Heart right ventricle (tissue), 16 donors: Measurements from ENCODE around the gene FOXF2. TPM values are rescaled to one million over a fixed set of nuclear protein-coding genes. Genes with fewer than 3 reads are reported as not detected.

Source experiments
- ATAC-seq, 8 donors: fragments of 200-7000 bp; cut with Tn5 transposase; one replicate each; pipeline ENCODE4 v1.9.1; 2020; ENCODE audit warnings: mild to moderate bottlenecking in 8 of 8, moderate library complexity in 8 of 8, moderate number of reproducible peaks in 1 of 8
- DNase-seq, 2 donors: peaks; one replicate each; pipeline ENCODE4 v3.0.0-alpha.2; 2020
- H3K27ac ChIP-seq, 10 donors: fragments of 200-600 bp; sonication (generic) in 2 of 10; one replicate each; pipeline versions ENCODE4 v1.5.0 to v1.8.0; 2020 to 2022; ENCODE audit warnings: mild to moderate bottlenecking in 3 of 10
- H3K27me3 ChIP-seq, 7 donors: fragments of 200-600 bp; one replicate each; pipeline ENCODE4 v1.8.0; 2021 to 2022; ENCODE audit warnings: mild to moderate bottlenecking in 2 of 7
- H3K36me3 ChIP-seq, 9 donors: fragments of 200-600 bp; sonication (generic) in 1 of 9; one replicate each; pipeline versions ENCODE4 v1.5.0 to v1.8.0; 2020 to 2022; ENCODE audit warnings: mild to moderate bottlenecking in 2 of 9
- H3K4me1 ChIP-seq, 9 donors: fragments of 200-600 bp; sonication (generic) in 1 of 9; one replicate each; pipeline versions ENCODE4 v1.5.0 to v1.8.0; 2020 to 2022; ENCODE audit warnings: mild to moderate bottlenecking in 4 of 9
- H3K4me3 ChIP-seq, 10 donors: fragments of 200-600 bp; sonication (generic) in 2 of 10; one replicate each; pipeline versions ENCODE4 v1.5.0 to v1.8.0; 2020 to 2022; ENCODE audit warnings: mild to moderate bottlenecking in 7 of 10, moderate library complexity in 2 of 10
- H3K9me3 ChIP-seq, 11 donors: fragments of 200-600 bp in 10 of 11; sonication (generic) in 2 of 11; one replicate each; pipeline versions ENCODE4 v1.5.0 to v1.8.0; 2013 to 2022; ENCODE audit warnings: mild to moderate bottlenecking in 2 of 11, control low read depth in 1 of 11, moderate library complexity in 1 of 11
- WGBS, 2 donors: extraction: QIAGEN DNeasy Blood & Tissue Kit; methylation state at CpG; one replicate each; pipeline ENCODE4 v1.1.7; 2013; ENCODE audit warnings: inconsistent platforms in 1 of 2; 5-methylcytosine and 5-hydroxymethylcytosine counted together
- intact Hi-C, 10 donors: fragments of 100-400 bp; cut with DNase I; formaldehyde crosslinking; loops; one replicate each; pipeline versions ENCODE4 v1.11.1 to v1.14.2; 2022
- polyA plus RNA-seq, 2 donors: library from polyadenylated mRNA; stranded (reverse); fragments of 200-250 nt; gene quantifications; one replicate each; pipeline ENCODE4 v1.2.3, GENCODE V29; 2013
- total RNA-seq, 10 donors: library from RNA; stranded (reverse); fragmentation: NEBNext Ultra II Directional in 3 of 10; extraction: Animal tissue kit (Norgen Biotek cat#: 25700) in 3 of 10; gene quantifications; one replicate each; pipeline versions ENCODE4 v1.2.1 to v1.2.4, GENCODE V29; 2021 to 2023
- TF ChIP-seq, protein P1 (sequence below), 9 donors: fragments of 200-600 bp; sonication (generic) in 2 of 9; IDR thresholded peaks; one replicate each; pipeline versions ENCODE4 v1.5.0 to v1.8.0; 2021 to 2022; ENCODE audit warnings: antibody characterized with exemption in 9 of 9, mild to moderate bottlenecking in 5 of 9, moderate library complexity in 1 of 9
- donor health status: Arrhythmogenic right ventricular cardiomyopathy.
- donor health status: ischemic (EF 13 %, LVEDD 7.1; RV severe dilation, severe dysfunction).
- donor health status: healthy with polysubstance abuse.
- donor health status: DM: no; HTN: yes; CAD: no.
- donor health status: DM: no; HTN: no; CAD: no.
- donor health status: ischemic (EF 25% LVEDD 6.9; RV normal size, moderate dysfunction).
- donor health status: ischemic (EF 25% LVEDD 5.7; RV mildly dilated, moderate dysfunction).
- donor health status: healthy.
- donor health status: DM: yes; HTN: yes; CAD: no.
- donor health status: Ischemic cardiomyopathy.
- donor health status: ischemic (EF 35%, LVEDD 5.7; RV mildly dilated, moderate dysfunction).
- donor health status: nonischemic (EF 11% LVEDD 7.7; RV severe dilation, severe dysfunction).
- donor health status: DM: yes; HTN: yes; CAD: no.
- donor health status: PGD.
- donor health status: ischemic (EF 29% LVEDD 5.4; RV normal size, mild dysfunction).
- donor health status: nonischemic (EF 23%, LVEDD 6.1; RV moderate dilation, normal function).

FOXF2 gene
- total and polyA plus RNA-seq, 12 donors, result 0.10 to 0.18 (median 0.15) TPM; not detected in 3

DNA sequence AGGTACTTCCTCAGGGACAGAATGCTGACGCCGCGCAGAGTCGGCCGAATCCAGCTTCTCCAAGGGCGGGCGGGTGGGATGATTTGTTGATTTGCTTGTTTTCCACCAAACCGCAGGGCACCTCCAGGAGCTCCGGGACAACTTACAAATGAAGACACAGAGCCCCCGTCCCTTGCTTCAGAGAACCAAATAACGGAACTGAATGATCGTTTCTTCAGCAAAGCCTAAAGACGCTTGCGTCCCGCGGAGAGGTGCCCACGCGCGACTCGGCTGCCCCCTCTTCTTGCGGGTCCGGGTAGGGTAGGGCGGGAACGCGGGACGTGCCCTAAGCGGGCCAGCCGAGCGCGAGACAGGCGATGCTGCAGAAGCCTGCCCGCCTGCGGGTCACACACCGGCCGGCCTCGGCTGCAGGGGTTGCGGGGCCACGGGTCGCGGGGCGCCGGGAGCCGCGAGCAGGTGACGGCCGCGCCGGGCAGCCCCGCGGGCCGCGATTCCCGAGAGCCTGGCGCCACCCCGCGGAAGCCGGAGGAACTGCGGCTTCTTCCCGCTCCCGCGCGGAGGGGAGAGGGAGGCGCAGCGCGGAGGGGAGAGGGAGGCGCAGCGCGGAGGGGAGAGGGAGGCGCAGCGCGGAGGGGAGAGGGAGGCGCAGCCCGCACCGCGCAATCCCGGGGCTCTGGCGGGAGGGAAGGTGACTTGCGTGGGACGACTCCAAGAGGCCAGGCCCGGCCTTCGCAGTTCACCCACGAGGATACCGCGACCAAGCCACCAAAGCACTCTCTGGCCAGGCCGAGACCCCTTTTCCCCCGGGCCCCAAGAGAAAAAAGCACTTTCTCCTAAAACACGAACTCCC, 7.7 kb upstream of the FOXF2 start:
- H3K27me3 ChIP-seq, result peaks cover 67 to 100% (median 100%) of the 10 kb centered on the region in 7 donors
- peak overlapping the region in 9 of 10 donors; percentile 16 to 39 (median 31) for H3K4me3 ChIP-seq
- DNase-seq, result peak; percentile 29 to 55
- WGBS, 2 donors, result 1% methylated on average over 80 to 83 of the region's 87 CpGs
- intact Hi-C loops, result loop anchor here (1.0 to 10.0 kb wide), 12 partner anchors 267 to 789 kb away; no protein-coding TSS in a partner anchor
- no peaks in the 10 kb centered on the region for H3K9me3 ChIP-seq
- peak; percentile 77 to 88 (median 85) for ATAC-seq
- H3K36me3 ChIP-seq, result no peaks in the 10 kb centered on the region
- no peak overlapping the region for H3K27ac ChIP-seq
- H3K4me1 ChIP-seq, result peaks cover 8 to 59% (median 40%) of the 10 kb centered on the region in 9 donors
- TF ChIP-seq, protein P1, sequence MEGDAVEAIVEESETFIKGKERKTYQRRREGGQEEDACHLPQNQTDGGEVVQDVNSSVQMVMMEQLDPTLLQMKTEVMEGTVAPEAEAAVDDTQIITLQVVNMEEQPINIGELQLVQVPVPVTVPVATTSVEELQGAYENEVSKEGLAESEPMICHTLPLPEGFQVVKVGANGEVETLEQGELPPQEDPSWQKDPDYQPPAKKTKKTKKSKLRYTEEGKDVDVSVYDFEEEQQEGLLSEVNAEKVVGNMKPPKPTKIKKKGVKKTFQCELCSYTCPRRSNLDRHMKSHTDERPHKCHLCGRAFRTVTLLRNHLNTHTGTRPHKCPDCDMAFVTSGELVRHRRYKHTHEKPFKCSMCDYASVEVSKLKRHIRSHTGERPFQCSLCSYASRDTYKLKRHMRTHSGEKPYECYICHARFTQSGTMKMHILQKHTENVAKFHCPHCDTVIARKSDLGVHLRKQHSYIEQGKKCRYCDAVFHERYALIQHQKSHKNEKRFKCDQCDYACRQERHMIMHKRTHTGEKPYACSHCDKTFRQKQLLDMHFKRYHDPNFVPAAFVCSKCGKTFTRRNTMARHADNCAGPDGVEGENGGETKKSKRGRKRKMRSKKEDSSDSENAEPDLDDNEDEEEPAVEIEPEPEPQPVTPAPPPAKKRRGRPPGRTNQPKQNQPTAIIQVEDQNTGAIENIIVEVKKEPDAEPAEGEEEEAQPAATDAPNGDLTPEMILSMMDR (IDR thresholded peaks at IDR 0.05), result peak; percentile 68 to 93 (median 83)

DNA sequence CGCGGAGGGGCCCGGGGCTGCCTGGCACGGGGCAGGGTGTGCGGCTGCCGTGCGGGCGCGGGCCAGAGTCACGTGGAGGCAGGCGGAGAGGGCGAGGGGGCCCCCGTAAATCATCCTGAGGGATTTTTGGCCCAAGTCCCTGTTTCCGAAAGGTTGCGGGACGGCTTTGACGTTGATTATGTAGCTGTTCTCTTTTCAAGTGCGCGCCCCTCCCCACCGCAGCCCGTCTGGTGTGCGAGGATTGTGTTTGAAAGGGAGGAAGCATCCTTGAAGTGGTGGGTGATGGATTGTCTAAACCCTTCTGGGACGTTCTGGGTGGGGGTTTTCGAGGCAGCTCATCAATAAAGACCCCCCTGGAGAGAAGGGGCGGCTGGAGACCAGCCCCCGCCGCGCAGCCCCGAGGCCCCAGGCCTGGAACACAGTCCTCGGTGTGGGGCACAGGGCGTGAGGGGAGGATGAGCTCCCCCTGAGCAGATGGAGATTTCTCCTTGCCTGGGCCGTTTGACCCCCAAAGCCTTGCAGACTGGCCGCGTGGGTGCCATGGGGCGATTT, 7.0 kb upstream of the FOXF2 start:
- Histone ChIP-seq H3K9me3 (no peaks in the 10 kb centered on the region), H3K27me3 (peaks cover 64 to 100% (median 100%) of the 10 kb centered on the region in 7 donors), H3K4me1 (peaks cover 8 to 59% (median 40%) of the 10 kb centered on the region in 9 donors), H3K4me3 (peak overlapping the region in 4 of 10 donors; percentile 21 to 39 (median 27)), H3K27ac (no peak overlapping the region), H3K36me3 (no peaks in the 10 kb centered on the region)
- WGBS, 2 donors, result 2 to 3% methylated on average over 35 of the region's 35 CpGs
- TF ChIP-seq, protein P1 (IDR thresholded peaks at IDR 0.05), result no peak
- intact Hi-C loops, result loop anchor here (1.0 to 10.0 kb wide), 10 partner anchors 268 to 790 kb away; no protein-coding TSS in a partner anchor
- DNase-seq (no peak), ATAC-seq (no peak)

DNA sequence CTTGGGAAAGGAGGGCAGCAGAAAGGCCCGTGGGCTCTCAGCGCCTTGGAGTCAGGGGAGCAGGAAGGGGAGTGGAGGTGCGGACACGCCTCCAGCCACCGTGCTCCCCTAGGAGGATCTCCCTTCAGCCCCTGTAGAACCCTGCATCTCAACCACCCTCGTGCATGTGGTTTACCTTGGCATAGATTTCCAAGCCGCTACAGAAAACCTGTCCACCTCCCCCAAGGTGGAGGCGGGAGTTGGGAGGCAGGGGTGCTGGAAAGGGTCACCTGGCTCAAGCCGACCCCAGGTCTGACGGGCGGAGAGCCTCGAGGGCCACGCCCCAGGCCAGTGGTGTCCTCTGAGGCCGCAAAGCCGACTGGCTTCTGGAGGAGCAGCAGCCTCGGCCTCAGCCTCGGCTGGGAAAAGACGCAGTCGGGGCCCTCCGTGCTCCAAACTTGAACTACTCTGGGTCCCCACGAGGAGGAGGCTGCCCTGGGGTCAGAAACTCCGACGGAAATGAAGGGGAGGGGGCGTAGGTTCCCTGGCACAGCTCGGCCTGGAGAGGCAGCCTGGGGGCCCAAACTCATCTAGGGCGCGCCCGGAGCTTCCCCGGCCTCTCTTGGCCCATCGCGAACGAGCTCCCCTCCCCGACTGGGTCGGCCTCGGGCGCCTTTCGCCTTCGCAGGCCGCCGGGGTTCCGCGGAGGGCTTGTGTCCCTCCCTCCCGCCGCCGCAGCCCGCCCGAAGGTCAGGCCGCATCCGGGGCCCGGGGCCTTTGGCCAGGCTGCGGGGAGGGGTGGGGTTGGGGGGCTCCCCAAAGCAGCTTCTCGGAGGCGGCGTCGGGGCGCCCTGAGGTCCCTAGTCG, 6.3 kb upstream of the FOXF2 start:
- WGBS, 2 donors, result 1 to 3% methylated on average over 55 to 57 of the region's 57 CpGs
- H3K27ac ChIP-seq, result no peak overlapping the region
- peaks cover 8 to 57% (median 35%) of the 10 kb centered on the region in 9 donors for H3K4me1 ChIP-seq
- no peak overlapping the region for H3K4me3 ChIP-seq
- TF ChIP-seq, protein P1 (IDR thresholded peaks at IDR 0.05), result no peak
- H3K9me3 ChIP-seq, result no peaks in the 10 kb centered on the region
- no peak for ATAC-seq
- DNase-seq, result no peak
- intact Hi-C loops, result loop anchor here (1.0 to 10.0 kb wide), 10 partner anchors 268 to 791 kb away; no protein-coding TSS in a partner anchor
- H3K36me3 ChIP-seq, result no peaks in the 10 kb centered on the region
- peaks cover 58 to 100% (median 100%) of the 10 kb centered on the region in 7 donors for H3K27me3 ChIP-seq
